HS-27A (cell line): Measurements from ENCODE around the gene CLN6.
"Not testable (repeated sequence)": the region's sequence is repeated elsewhere in the genome, so short reads cannot be mapped to it uniquely, and the experiment has no call there.

Experiments
- DNase-seq: peaks from one replicate; pipeline ENCODE4 v3.0.0-alpha.2; 2012; ENCODE audit warnings: low read depth, missing footprints

The CLN6 gene

DNA sequence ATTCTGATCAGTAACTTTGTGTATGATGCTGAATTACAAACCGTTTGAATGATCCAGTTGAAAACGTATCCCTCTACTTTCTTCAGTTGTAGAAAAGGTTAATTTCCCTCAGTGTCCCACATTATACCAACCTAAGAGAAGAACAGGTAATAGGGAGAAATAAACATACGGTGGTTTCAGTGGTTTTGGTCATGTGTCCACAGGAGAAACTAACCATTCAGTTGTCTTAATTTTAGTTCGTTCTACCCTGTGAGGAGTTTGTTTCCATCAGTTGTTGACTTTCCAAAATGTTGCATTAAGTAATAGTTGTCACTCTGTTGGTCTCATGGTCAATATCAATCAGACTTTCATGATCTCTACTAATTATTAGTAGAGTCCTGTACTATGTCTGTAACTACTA is 39.5 kb downstream of the CLN6 start:
- DNase-seq = no peak

DNA sequence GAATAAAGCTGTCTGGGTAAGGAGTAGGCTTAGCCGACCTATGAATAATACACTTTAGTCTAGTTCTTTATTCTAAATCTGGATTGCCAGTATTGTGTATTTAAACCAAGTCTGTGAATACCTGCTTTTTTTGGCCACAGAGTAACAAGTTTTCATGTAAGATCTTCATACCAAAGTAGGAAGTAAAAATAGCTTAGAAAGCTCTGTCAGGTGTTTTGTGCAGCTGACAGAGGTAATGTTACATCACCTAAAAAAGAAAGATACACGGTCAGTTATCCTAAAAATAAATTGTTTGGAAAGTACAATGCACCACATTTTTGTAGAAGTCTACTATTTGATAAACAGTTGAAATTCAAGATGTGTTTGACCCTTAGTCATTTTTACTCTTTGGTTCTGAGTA is 40.9 kb downstream of the CLN6 start:
- DNase-seq = no peak

DNA sequence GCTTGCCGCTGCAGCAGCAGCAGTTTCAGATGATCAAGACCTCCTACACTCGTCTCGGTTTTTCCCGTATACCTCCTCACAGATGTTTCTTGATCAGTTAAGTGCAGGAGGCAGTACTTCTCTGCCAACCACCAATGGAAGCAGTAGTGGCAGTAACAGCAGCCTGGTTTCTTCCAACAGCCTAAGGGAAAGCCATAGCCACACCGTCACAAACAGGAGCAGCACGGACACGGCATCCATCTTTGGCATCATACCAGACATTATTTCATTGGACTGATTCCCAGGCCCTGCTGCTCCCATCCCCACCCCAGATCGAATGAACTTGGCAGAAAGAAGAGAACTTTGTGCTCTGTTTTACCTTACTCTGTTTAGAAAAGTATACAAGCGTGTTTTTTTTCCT is 42.0 kb downstream of the CLN6 start:
- no peak for DNase-seq

DNA sequence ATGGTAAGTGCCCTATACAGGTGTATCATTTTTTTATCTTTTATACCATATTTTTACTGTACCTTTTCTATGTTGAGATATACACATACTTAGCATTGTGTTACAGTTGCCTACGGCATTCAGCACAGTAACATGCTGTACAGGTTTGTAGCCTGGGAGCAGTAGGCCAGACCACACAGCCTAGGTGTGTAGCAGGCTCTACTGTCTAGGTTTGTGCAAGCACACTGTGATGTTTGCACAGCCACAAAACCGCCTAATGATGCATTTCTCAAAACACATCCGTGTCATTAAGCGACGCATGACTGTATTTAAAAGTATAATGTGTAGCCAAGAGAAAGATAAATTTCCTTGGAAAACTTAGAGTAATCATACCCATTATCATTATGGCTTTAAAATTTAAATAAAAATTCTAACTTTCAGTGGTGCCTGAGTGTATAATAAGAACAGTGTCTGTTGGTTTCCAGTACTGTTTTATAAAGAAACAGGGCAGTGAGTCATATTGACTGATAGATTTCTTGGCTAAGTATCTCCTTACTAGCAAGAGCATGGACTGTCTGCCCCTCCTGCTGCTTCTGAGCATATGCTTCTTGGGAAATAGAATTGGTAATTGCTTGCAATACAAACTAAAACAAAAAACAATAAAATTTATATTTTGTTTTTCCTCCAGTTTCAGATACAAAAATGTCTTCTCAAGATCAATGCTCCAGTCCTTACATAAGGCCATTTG is 42.7 kb downstream of the CLN6 start:
- no peak for DNase-seq

DNA sequence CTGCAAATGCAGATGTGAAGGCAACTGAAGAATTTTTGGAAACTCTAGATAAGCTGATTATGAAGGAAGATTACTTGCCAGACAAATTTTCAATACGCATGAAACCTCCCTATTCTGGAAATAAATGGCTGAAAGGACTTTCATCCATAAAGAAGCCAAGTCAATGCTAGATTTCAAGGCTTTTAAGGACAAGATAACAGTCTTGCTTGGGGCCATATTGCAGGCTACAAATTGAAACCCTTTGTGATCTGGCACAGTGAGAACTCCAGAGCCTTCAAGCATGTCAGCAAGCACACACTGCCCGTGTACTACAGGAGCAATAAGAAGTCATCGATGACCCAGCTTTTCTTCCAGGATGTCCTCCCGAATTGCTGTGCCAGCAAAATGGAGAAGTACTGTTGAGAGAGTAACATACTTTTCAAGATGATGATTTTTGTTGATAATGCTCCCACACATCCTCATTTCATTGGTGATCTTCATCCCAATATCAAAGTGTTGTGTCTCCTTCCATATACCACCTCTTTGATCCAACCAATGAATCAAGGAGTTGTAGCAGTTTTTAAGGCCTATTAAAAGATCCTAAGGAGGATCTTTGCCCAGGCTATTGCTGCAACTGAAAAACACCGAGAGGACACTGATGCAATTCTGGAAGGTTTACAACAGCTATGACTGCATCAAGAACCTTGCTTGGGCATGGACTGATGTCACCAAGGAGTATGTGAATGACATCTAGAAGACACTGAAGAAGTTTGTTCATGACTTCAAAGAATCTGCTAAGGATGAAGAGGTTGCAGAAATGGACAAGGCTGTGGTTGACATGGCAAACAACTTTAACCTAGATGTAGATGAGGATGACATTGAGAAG is 44.7 kb downstream of the CLN6 start:
- no peak for DNase-seq

DNA sequence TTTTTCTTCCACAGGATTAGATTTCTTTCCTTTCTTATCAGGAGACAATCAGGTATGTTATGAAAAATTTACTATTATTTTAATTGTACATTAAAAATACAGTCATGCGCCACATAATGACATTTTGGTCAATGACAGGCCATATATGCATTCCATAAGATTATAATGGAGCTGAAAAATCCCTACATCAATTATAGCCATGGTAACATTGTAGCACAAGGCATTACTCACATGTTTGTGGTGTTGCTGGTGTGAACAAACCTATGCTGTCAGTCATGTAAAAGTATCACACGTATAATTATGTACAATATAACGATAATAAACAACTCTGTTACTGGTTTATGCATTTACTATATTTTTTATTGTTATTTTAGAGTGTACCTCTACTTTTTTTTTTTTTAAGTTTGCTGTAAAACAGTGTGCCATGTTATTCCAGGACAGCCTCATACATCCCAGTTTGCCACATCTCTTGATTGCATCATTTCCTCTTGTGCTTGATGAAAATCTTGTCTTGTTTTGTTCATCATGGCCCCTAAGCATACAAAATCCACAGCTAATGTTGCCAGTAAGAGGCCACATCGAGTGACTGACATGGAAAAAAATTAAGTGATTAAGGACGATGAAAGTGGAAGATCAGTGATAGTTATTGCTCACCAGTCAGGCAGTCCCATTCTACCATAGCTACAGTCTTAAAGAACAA is 45.8 kb downstream of the CLN6 start:
- no peak for DNase-seq

DNA sequence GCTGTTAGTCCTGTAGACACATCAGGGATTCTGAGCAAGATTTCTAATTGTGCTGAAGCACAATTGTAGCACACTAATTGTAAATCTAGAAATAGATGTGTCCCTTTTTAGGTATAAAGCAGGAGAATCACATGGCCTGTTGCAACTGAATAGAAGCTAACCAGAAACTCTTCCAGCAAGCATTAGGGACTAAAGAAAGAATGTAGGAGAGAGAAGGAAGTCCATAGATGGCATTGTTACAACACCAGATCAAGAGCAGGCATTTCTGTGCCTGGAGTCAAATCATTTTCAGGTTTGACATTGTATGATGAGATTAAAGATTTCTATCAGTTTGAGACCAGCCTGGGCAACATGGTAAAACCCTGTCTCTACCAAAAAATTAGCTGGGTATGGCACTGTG is 51.8 kb downstream of the CLN6 start:
- DNase-seq = no peak

DNA sequence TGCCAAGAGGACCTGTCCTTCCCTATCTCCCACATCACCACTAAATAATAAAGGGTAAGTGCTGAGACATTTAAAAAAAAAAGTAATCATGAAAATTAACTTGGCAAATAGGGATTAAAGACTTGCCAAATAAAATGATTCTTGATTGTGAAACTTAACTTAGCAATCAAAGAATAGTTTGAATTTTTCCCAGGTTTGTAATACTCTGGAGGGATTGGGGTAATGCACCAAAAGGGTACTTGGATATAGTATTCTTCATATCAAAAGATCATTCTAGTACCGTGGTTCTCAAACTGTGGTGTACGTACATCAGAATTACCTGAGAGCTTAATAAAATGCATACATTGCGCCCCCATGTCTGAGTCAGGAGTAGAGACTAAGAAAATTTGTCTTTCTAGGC is 52.9 kb downstream of the CLN6 start:
- no peak for DNase-seq

DNA sequence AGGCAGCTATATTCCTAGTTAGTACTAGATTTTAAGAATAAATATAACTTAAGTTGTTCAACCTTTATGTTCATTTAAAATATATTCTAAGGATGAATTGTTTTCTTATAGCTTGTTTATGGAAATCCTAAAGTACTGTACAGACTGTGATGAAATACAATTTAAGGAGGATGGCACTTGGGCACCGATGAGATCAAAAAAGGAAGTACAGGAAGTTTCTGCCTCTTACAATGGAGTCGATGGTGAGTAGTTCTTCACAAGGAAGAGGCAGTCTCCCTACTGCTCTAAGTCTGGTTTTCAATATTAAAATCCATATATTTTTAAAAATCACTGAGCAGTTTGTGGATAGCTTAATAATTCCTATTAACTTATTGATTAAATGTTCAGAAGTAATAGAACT is 54.0 kb downstream of the CLN6 start:
- DNase-seq = no peak

DNA sequence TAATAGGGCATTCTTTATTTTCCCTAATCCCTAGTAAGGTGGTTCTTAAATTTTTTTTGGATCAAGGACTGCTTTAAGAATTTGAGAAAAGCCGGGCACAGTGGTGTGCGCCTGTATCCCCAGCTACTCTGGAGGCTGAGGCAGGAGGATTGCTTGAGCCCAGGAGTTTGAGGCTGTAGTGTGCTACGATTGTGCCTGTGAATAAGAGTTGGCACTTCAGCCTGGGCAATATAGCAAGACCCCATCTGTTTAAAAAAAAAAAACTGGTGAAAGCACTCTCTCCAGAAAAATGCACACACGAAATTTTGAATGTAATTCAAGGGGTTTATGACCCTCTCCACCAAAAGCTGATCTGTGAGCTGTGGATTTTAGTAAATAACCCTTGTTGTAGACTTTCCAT is 56.4 kb downstream of the CLN6 start:
- no peak for DNase-seq

DNA sequence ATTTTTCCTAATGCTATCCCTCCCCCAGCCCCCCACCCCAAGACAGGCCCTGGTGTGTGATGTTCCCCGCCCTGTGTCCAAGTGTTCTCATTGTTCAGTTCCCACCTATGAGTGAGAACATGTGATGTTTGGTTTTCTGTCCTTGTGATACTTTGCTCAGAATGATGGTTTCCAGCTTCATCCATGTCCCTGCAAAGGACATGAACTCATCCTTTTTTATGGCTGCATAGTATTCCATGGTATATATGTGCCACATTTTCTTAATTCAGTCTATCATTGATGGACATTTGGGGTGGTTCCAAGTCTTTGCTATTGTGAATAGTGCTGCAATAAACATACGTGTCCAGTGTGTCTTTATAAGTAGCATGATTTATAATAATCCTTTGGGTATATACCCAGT is 57.5 kb downstream of the CLN6 start:
- DNase-seq = not testable (repeated sequence)

DNA sequence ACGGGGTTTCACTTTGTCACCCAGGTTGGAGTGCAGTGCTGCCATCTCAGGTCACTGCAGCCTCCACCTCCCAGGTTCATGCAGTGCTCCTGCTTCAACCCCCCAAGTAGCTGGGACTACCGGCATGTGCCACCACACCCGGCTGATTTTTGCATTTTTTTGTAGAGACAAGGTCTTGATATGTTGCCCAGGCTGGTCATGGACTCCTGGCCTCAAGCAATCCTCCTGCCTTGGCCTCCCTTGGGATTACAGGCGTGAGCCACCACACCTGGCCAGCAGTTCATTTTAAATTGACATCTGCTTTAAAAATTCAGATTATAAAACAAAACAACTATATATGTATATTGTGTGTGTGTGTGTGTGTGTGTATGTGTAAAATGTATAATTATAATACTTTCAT is 62.7 kb downstream of the CLN6 start:
- DNase-seq = no peak

DNA sequence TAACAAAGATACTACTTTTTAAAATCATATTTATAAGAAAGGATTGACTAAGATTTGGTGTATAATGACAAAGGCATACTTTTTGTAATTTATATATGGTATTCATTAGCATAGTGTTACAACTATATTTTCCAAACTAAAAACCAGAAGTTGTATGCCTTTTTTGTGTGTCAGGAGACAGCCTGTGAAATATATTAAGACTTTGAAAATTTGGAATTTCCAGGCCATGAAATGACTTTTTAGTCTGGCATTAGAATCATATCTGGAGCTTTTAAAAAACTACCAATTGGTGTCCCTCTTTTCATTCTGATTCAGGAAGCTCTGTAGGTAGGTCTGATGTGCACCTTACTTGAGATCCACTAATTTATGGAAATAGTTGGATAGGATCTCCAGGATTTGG is 66.3 kb downstream of the CLN6 start:
- no peak for DNase-seq

DNA sequence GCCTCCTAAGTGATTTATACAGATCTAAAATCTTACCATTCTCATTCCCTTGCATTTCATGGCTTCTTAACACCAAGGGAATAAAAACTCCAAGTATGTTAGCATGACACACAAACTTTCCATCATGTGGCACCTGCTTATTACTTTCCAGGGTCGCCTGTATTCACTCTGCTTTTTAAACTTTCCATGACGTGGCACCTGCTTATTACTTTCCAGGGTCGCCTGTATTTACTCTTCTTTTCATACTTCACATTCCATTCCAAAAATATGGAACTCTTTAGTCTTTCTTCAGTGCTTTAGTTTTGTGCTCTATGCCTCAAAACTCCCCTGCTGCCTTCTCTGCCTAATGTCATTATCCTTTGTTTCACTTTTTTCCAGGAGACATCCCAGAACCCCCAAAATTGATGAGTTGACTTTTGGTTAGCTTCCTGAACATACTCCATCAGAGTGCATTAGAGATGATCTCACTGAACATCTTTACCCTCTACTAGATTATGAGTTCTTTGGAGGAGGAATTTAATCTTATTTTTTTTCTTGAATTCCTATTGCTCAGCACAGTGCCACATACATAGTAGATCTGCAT is 71.4 kb downstream of the CLN6 start:
- no peak for DNase-seq

DNA sequence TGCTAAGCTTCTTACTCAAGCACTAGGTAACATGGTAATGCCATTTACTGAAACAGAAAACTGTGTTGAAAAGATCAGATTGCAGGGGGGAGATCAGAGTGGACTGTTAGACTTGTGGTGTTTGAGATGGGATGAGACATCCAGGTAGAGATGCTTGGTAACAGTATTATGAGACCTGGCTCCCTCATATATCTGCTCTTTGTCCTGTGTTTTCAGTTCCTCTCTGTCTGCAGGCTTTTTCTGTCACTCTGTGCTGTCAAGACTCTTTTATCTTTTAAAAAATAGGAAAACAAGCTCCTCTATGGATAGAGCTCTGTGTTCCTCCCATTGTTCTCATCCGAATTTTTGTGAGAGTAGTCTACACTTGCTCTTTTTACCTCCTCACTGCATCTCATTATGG is 72.5 kb downstream of the CLN6 start:
- DNase-seq = no peak
